Loucy (cell line): ENCODE data around the gene UBE2F.

Source experiments
- H2AFZ ChIP-seq: fragments of 200-600 bp; sonication (generic); 2 replicates; pipeline ENCODE4 v1.6.0; 2016; ENCODE audit warnings: antibody characterized with exemption, mild to moderate bottlenecking, low read length, moderate library complexity
- H3F3A ChIP-seq: fragments of 200-600 bp; 2 replicates; pipeline ENCODE4 v1.6.0; 2016; ENCODE audit warnings: antibody characterized with exemption, low read depth, mild to moderate bottlenecking
- H3K27me3 ChIP-seq: fragments of 200-600 bp; sonication (generic); 2 replicates; pipeline ENCODE4 v1.6.1; 2014; ENCODE audit warnings: low read length, mild to moderate bottlenecking; ENCODE audit not compliant: insufficient read depth, poor library complexity, severe bottlenecking
- H3K36me3 ChIP-seq: fragments of 200-600 bp; sonication (generic); 2 replicates; pipeline ENCODE4 v1.6.1; 2016; ENCODE audit warnings: low read length; ENCODE audit not compliant: insufficient read depth
- H3K4me1 ChIP-seq: fragments of 200-600 bp; sonication (generic); 2 replicates; pipeline ENCODE4 v1.5.1; 2014; ENCODE audit warnings: low read length, mild to moderate bottlenecking; ENCODE audit not compliant: insufficient read depth, poor library complexity, severe bottlenecking
- H3K4me2 ChIP-seq: fragments of 200-600 bp; sonication (generic); 2 replicates; pipeline ENCODE4 v1.6.0; 2014; ENCODE audit warnings: antibody characterized with exemption, low read length, low read depth, mild to moderate bottlenecking; ENCODE audit not compliant: poor library complexity, severe bottlenecking
- H3K4me3 ChIP-seq: fragments of 200-600 bp; sonication (generic); 2 replicates; pipeline ENCODE4 v1.5.1; 2014; ENCODE audit warnings: low read length, mild to moderate bottlenecking, mixed read lengths; ENCODE audit not compliant: poor library complexity, severe bottlenecking
- H3K79me2 ChIP-seq: fragments of 200-600 bp; sonication (generic); 2 replicates; pipeline ENCODE4 v1.6.1; 2014; ENCODE audit warnings: low read length; ENCODE audit not compliant: insufficient read depth
- H3K9ac ChIP-seq: fragments of 200-600 bp; sonication (generic); 2 replicates; pipeline ENCODE4 v1.6.0; 2014; ENCODE audit warnings: mild to moderate bottlenecking, low read depth, low read length, moderate library complexity; ENCODE audit not compliant: poor library complexity, severe bottlenecking
- H3K9me2 ChIP-seq: fragments of 200-600 bp; sonication (generic); replicated peaks from 2 replicates; pipeline ENCODE4 v1.6.1; 2016; ENCODE audit warnings: low read depth, low read length, mixed read lengths
- H3K9me3 ChIP-seq: fragments of 200-600 bp; sonication (generic); 2 replicates; pipeline ENCODE4 v1.6.1; 2014; ENCODE audit warnings: mild to moderate bottlenecking, antibody characterized with exemption, low read length, low read depth; ENCODE audit not compliant: insufficient read depth
- H4K20me1 ChIP-seq: fragments of 200-600 bp; sonication (generic); 2 replicates; pipeline ENCODE4 v1.6.0; 2014; ENCODE audit warnings: antibody characterized with exemption, low read length, mild to moderate bottlenecking; ENCODE audit not compliant: insufficient read depth, poor library complexity, severe bottlenecking
- CTCF ChIP-seq: fragments of 200-600 bp; sonication (generic); conservative IDR thresholded peaks from 2 replicates; pipeline ENCODE4 v1.5.1; 2014; ENCODE audit warnings: mild to moderate bottlenecking, antibody characterized with exemption, low read length
- EZH2phosphoT487 ChIP-seq: fragments of 200-600 bp; IDR thresholded peaks from 2 replicates; pipeline ENCODE4 v1.6.1; 2018; ENCODE audit warnings: antibody characterized with exemption, mild to moderate bottlenecking, moderate library complexity, borderline replicate concordance

The UBE2F gene

GRCh38 chr2:238081150-238081549, 114.3 kb downstream of the UBE2F start:
- peaks cover 44% of the 10 kb centered on the region; the same call in 1 of the 2 replicates for H3K36me3 ChIP-seq

GRCh38 chr2:238081561-238081960, 114.7 kb downstream of the UBE2F start:
- H3K4me3 ChIP-seq = no peak overlapping the region

More at GRCh38 chr2:238081150-238081549, 114.3 kb downstream of the UBE2F start:
- no peak overlapping the region for H3K4me2 ChIP-seq
- no peaks in the 10 kb centered on the region for H3K9me2 ChIP-seq
- H4K20me1 ChIP-seq = no peaks in the 10 kb centered on the region
- no peaks in the 10 kb centered on the region for H3K4me1 ChIP-seq
- H3K4me3 ChIP-seq = no peak overlapping the region
- no peak overlapping the region for H2AFZ ChIP-seq
- no peaks in the 10 kb centered on the region; the same call in 1 of the 2 replicates for H3K79me2 ChIP-seq
- H3K9ac ChIP-seq = no peak overlapping the region
- no peak for TF ChIP-seq EZH2phosphoT487
- TF ChIP-seq CTCF = no peak
- no peaks in the 10 kb centered on the region for H3K27me3 ChIP-seq
- H3F3A ChIP-seq = no peaks in the 10 kb centered on the region
- H3K9me3 ChIP-seq = 0 out of 2 replicates have a peak, but pooled peaks cover 8% of the 10 kb centered on the region

GRCh38 chr2:238082151-238082550, 115.3 kb downstream of the UBE2F start:
- peaks cover 44% of the 10 kb centered on the region; the same call in 1 of the 2 replicates for H3K36me3 ChIP-seq
- TF ChIP-seq CTCF = no peak
- TF ChIP-seq EZH2phosphoT487 = no peak

More at GRCh38 chr2:238081561-238081960, 114.7 kb downstream of the UBE2F start:
- no peaks in the 10 kb centered on the region for H3F3A ChIP-seq
- no peaks in the 10 kb centered on the region for H3K9me2 ChIP-seq
- H3K79me2 ChIP-seq = no peaks in the 10 kb centered on the region
- no peak overlapping the region for H3K4me2 ChIP-seq
- no peaks in the 10 kb centered on the region for H4K20me1 ChIP-seq
- no peak for TF ChIP-seq EZH2phosphoT487
- TF ChIP-seq CTCF = no peak
- H3K9me3 ChIP-seq = 0 out of 2 replicates have a peak, but pooled peaks cover 8% of the 10 kb centered on the region
- H3K27me3 ChIP-seq = no peaks in the 10 kb centered on the region
- no peak overlapping the region for H3K9ac ChIP-seq
- H2AFZ ChIP-seq = no peak overlapping the region
- H3K36me3 ChIP-seq = peaks cover 44% of the 10 kb centered on the region; the same call in 1 of the 2 replicates
- no peaks in the 10 kb centered on the region for H3K4me1 ChIP-seq

More at GRCh38 chr2:238082151-238082550, 115.3 kb downstream of the UBE2F start:
- Histone ChIP-seq H2AFZ (no peak overlapping the region), H3K9me2 (no peaks in the 10 kb centered on the region), H3K79me2 (no peaks in the 10 kb centered on the region), H3K4me3 (no peak overlapping the region), H3K9me3 (0 out of 2 replicates have a peak, but pooled peaks cover 8% of the 10 kb centered on the region), H4K20me1 (no peaks in the 10 kb centered on the region), H3F3A (no peaks in the 10 kb centered on the region), H3K4me2 (no peak overlapping the region), H3K27me3 (no peaks in the 10 kb centered on the region), H3K4me1 (peaks cover 3% of the 10 kb centered on the region), H3K9ac (no peak overlapping the region)
